Epithelial cell of proximal tubule (primary cell): ENCODE results near the gene ADAM12. TPM values are rescaled to one million over a fixed set of nuclear protein-coding genes. Genes with fewer than 3 reads are reported as not detected.
"Not testable (repeated sequence)": the region's sequence is repeated elsewhere in the genome, so short reads cannot be mapped to it uniquely, and the experiment has no call there.

Source experiments
- DNase-seq: peaks from one replicate; pipeline ENCODE4 v3.0.0-alpha.2; 2011; ENCODE audit warnings: low read depth
- H3K4me3 ChIP-seq: 2 replicates; pipeline ENCODE4 v1.5.1; 2011; ENCODE audit warnings: low read depth, mild to moderate bottlenecking, low read length
- CTCF ChIP-seq: conservative IDR thresholded peaks from 2 replicates; pipeline ENCODE4 v1.5.1; 2012; ENCODE audit warnings: low read depth, mild to moderate bottlenecking, low read length
- total RNA-seq: library from RNA; depleted of rRNA; stranded (reverse); fragments of >200 nt; gene quantifications from 2 replicates; pipeline ENCODE4 v1.2.3, GENCODE V29; 2015

The ADAM12 gene
- total RNA-seq, 1 donor from 2014 or later, result 3.2 TPM

DNA sequence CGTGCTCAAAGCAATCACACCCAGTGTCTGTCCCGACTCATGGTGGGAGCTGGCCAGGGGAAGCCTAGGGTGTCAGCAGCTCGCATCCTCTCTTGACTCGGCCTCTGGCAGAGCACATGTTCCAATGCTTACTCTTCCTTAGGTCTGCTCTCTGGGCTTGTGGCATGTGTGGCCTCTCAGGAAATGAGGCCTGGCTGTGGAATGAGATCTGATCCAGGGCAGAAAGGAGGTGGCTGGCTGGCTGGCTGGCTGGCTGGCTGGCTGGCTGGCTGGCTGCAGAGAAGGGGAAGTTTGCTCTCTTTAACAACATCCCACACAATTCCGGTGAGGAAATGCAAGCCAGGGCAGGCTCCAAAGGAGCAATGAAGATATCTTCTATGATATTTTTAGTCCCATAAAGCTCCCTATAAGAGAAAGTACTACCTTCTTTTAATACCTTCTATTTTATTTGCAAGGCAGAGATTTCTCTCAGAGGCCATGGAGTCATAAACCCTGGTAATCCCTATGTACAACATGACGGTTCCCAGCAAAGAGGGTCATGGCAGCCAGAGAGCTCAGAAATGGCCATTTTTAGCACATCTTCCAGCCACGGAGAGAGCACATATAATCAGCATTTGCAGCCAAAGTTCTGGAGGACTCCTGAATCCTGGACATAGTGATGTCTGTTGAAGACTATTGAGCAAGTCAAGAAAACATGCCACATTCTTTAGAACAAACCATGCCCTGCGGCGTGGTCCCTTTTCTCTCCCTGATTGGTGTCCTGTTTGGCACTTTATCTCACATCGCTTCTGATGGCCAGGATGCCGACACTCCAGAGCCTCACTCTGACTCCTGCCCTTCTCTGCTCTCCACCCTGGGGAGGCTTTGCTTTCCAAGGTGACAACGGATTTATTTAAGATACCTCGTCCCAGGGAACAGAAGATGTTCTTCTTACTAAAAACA, 338.2 kb downstream of the ADAM12 start:
- no peak overlapping the region for H3K4me3 ChIP-seq
- no peak for DNase-seq
- no peak for TF ChIP-seq CTCF

- H3K4me3 ChIP-seq, DNase-seq: not testable (repeated sequence)
These were observed 340.5 kb downstream of the ADAM12 start for GRCh38 chr10:126047749-126048148.

DNA sequence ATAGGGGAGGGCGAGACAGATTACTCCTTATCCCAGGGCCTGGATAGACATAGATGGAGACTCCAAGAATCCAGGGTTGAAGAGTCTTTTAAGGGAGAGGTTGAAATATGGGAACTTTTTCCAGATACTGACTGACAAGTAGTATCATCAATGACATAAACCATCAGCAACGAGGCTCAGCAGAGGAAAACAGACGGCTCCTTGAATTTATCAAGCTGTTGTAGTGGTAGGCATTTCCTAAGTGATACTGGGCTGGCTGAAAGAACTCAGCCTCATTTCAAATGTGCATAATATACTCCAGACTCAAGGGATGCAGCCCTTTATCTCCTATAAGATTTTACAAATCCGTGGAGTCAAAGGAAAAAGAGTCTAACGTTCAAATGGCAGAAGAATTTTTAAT, 341.4 kb downstream of the ADAM12 start:
- H3K4me3 ChIP-seq, result no peak overlapping the region
- DNase-seq, result no peak
- no peak for TF ChIP-seq CTCF

- DNase-seq, result no peak
- H3K4me3 ChIP-seq, result no peak overlapping the region
- no peak for TF ChIP-seq CTCF
These were observed 342.4 kb downstream of the ADAM12 start for GRCh38 chr10:126045861-126046260.

DNA sequence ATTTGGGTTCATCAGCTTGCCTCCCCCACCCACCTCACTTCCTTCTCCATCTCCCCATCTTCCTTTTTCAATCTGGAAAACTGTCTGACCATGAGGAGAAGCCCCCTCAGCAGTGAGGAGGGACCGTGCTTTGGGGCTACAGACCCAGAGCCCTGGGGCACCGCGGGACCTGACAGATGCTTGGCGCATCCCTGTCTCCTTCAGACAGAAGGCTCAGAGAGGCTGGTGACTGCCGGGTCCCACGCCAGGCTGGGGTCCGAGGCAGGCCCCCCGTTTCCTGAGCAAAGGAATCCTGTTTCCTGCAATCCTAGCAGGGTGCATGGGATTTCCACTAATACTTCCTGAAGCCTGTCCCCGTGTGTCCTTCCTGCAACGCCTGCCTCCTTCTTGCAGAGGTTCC, 344.9 kb downstream of the ADAM12 start:
- no peak overlapping the region for H3K4me3 ChIP-seq
- no peak for TF ChIP-seq CTCF
- DNase-seq, result no peak

GRCh38 chr10:126042906-126043305, 345.4 kb downstream of the ADAM12 start:
- H3K4me3 ChIP-seq, result no peak overlapping the region
- DNase-seq, result no peak
- no peak for TF ChIP-seq CTCF

DNA sequence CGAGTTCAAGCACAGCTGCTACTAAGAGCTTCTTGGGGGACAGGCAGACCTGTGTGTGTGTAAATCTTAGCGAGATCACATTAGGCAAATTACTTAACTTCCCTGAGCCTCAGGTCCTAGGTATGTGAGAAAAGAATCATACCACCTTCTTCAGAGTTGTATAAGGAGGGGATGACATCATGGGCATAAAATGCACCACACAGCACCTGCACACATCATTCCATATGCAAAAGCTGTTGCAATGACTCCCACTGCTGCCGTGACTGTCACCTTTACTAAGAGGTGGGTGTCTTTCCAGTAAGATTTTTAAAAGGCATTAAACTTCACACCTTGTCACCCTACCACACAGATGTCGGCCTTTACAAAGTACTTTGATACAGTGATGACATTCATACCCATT, 345.9 kb downstream of the ADAM12 start:
- peak overlapping the region; percentile 14 for H3K4me3 ChIP-seq
- DNase-seq, result no peak
- no peak for TF ChIP-seq CTCF
